ENCODE results near the gene CLEC16A. TPM values are rescaled to one million over a fixed set of nuclear protein-coding genes. Genes with fewer than 3 reads are reported as not detected.
A peak's percentile ranks its signal among the peaks of the same experiment; 100 is the strongest.

The CLEC16A gene
- total RNA-seq, 2 experiments from 2014 or later, result 18.4 to 20.1 TPM

GRCh38 chr16:11015076-11015475 is 70.7 kb downstream of the CLEC16A start:
- H3K27ac Mint-ChIP-seq, result no peak overlapping the region
- H3K9me3 Mint-ChIP-seq, result no peaks in the 10 kb centered on the region
- no peaks in the 10 kb centered on the region for H3K4me1 Mint-ChIP-seq (ENCODE audit: low read depth)
- DNase-seq, result no peak
- no peak overlapping the region for H3K4me3 Mint-ChIP-seq
- CTCF ChIA-PET, result interaction anchor here (0.7 kb wide), 1 partner anchor 291 kb away, joined by 5 read pairs; no protein-coding TSS in a partner anchor
- peaks cover 7% of the 10 kb centered on the region for H3K36me3 Mint-ChIP-seq (ENCODE audit: low read depth)
- intact Hi-C loops (cut with micrococcal nuclease), result no loop called here
- H3K27me3 Mint-ChIP-seq (ENCODE audit: low read depth), result no peaks in the 10 kb centered on the region

DNA sequence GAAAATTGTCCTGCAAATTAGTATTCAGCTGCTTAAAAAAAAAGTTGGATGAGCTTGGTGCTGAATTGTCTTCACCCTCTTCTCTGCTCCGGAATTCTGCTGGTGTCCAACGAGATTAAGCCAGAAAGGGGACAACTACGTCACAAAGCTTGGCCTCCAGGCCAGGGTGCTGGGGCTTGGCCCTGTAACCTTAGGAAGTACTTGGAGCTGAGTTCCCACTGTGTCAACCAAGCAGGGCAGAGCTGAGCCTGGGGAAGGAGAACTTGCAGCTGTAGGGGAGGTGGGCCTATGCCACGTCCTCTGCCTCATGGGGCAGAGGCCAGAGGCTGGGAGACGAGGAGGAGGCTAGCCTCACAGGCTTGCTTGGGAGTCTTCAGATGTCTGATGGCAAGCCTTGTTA is 71.2 kb downstream of the CLEC16A start:
- no peak for DNase-seq
- no peaks in the 10 kb centered on the region for H3K27me3 Mint-ChIP-seq (ENCODE audit: low read depth)
- CTCF ChIA-PET, result no interaction called here
- peaks cover 8% of the 10 kb centered on the region for H3K36me3 Mint-ChIP-seq (ENCODE audit: low read depth)
- no peak overlapping the region for H3K27ac Mint-ChIP-seq
- no peaks in the 10 kb centered on the region for H3K9me3 Mint-ChIP-seq
- H3K4me1 Mint-ChIP-seq (ENCODE audit: low read depth), result no peaks in the 10 kb centered on the region
- intact Hi-C loops (cut with micrococcal nuclease), result no loop called here
- H3K4me3 Mint-ChIP-seq, result no peak overlapping the region

- Mint-ChIP-seq H3K9me3 (no peaks in the 10 kb centered on the region), H3K4me3 (no peak overlapping the region), H3K27me3 (ENCODE audit: low read depth) (no peaks in the 10 kb centered on the region), H3K4me1 (ENCODE audit: low read depth) (no peaks in the 10 kb centered on the region), H3K27ac (no peak overlapping the region), H3K36me3 (ENCODE audit: low read depth) (peaks cover 13% of the 10 kb centered on the region)
- intact Hi-C loops (cut with micrococcal nuclease), result no loop called here
- no peak for DNase-seq
- CTCF ChIA-PET, result no interaction called here
Observed at GRCh38 chr16:11016524-11016988, 72.2 kb downstream of the CLEC16A start.

DNA sequence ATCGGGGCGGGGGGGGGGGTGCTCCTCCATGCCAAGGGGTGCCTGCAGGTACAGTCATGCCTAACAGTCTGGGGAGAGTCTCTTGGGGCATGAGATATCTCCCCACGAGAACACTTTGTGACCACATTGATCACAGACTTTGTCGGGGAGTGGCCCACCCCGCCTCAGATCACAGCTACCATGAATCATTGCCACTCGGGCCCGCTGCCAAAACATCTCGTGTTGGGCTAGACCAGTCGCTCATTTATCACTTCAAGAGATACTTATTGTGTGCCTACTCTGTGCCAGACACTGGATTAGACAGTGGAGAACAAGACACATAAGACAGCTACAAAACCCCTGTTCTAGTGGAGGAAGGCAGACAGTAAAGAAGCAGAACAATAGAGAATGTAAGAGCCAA is 72.6 kb downstream of the CLEC16A start:
- H3K36me3 Mint-ChIP-seq (ENCODE audit: low read depth), result peaks cover 17% of the 10 kb centered on the region
- no peaks in the 10 kb centered on the region for H3K27me3 Mint-ChIP-seq (ENCODE audit: low read depth)
- CTCF ChIA-PET, result no interaction called here
- H3K9me3 Mint-ChIP-seq, result no peaks in the 10 kb centered on the region
- DNase-seq, result peak; percentile 30
- intact Hi-C loops (cut with micrococcal nuclease), result no loop called here
- no peaks in the 10 kb centered on the region for H3K4me1 Mint-ChIP-seq (ENCODE audit: low read depth)
- no peak overlapping the region for H3K27ac Mint-ChIP-seq
- no peak overlapping the region for H3K4me3 Mint-ChIP-seq

- H3K36me3 Mint-ChIP-seq (ENCODE audit: low read depth), result peaks cover 17% of the 10 kb centered on the region
Observed at GRCh38 chr16:11017499-11017898, 73.1 kb downstream of the CLEC16A start.

DNA sequence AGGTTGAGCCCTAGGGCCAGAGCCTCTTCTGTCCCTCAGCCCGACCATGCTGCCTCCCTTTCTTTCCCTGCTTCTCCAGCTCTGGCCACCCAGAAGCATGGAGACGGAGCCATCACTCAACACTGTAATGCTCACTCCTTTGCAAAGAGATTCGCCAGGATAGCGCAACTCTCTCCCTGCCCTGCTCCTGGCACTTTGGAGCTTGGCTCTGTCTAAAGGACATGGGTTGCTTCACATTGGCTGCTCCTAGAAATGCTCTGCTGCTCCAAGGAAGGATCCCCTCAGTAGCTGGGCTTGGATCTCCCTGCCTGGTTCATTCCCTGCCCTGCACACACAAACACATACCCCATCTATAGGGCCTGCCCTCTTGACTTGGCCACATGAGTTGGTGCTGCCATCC is 76.0 kb downstream of the CLEC16A start:
- no peak for DNase-seq
- CTCF ChIA-PET, result no interaction called here
- H3K4me3 Mint-ChIP-seq, result no peak overlapping the region
- no peaks in the 10 kb centered on the region for H3K27me3 Mint-ChIP-seq (ENCODE audit: low read depth)
- intact Hi-C loops (cut with micrococcal nuclease), result no loop called here
- H3K9me3 Mint-ChIP-seq, result no peaks in the 10 kb centered on the region
- no peaks in the 10 kb centered on the region for H3K4me1 Mint-ChIP-seq (ENCODE audit: low read depth)
- peaks cover 36% of the 10 kb centered on the region for H3K36me3 Mint-ChIP-seq (ENCODE audit: low read depth)
- H3K27ac Mint-ChIP-seq, result no peak overlapping the region

More at GRCh38 chr16:11017499-11017898, 73.1 kb downstream of the CLEC16A start:
- H3K27me3 Mint-ChIP-seq (ENCODE audit: low read depth), result no peaks in the 10 kb centered on the region
- H3K4me1 Mint-ChIP-seq (ENCODE audit: low read depth), result no peaks in the 10 kb centered on the region
- intact Hi-C loops (cut with micrococcal nuclease), result no loop called here
- no peak overlapping the region for H3K4me3 Mint-ChIP-seq
- CTCF ChIA-PET, result interaction anchor here (1.5 kb wide), 1 partner anchor 46 kb away, joined by 3 read pairs; no protein-coding TSS in a partner anchor
- H3K27ac Mint-ChIP-seq, result no peak overlapping the region
- no peak for DNase-seq
- H3K9me3 Mint-ChIP-seq, result no peaks in the 10 kb centered on the region

GRCh38 chr16:11020792-11021551 is 76.6 kb downstream of the CLEC16A start:
- no peak for DNase-seq
- Mint-ChIP-seq H3K4me1 (ENCODE audit: low read depth) (no peaks in the 10 kb centered on the region), H3K27me3 (ENCODE audit: low read depth) (no peaks in the 10 kb centered on the region), H3K9me3 (peaks cover 3% of the 10 kb centered on the region), H3K27ac (no peak overlapping the region), H3K36me3 (ENCODE audit: low read depth) (peaks cover 42% of the 10 kb centered on the region), H3K4me3 (no peak overlapping the region)
- intact Hi-C loops (cut with micrococcal nuclease), result no loop called here
- CTCF ChIA-PET, result no interaction called here

DNA sequence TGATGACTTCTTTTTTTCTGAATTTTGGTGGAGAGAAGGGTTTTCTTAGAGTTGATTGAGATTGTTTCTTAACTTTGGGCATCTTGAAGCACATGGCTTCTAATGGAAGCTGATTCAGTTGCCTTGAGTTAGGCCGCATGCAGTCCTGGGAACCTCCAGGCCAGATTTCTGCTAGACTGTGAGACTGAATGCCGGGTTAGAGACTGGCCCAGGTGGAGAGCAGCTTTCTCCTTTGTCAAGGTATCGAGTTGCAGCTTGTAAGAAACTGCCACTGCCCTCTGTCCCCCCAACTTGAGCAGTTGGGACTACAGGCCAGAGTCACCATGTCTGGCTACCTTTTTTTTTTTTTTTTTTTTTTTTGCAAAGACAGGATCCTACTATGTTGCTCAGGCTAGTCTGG is 77.6 kb downstream of the CLEC16A start:
- Mint-ChIP-seq H3K27me3 (ENCODE audit: low read depth) (no peaks in the 10 kb centered on the region), H3K36me3 (ENCODE audit: low read depth) (peaks cover 52% of the 10 kb centered on the region), H3K27ac (no peak overlapping the region), H3K4me1 (ENCODE audit: low read depth) (no peaks in the 10 kb centered on the region), H3K9me3 (peaks cover 7% of the 10 kb centered on the region), H3K4me3 (no peak overlapping the region)
- intact Hi-C loops (cut with micrococcal nuclease), result no loop called here
- no peak for DNase-seq
- CTCF ChIA-PET, result no interaction called here

DNA sequence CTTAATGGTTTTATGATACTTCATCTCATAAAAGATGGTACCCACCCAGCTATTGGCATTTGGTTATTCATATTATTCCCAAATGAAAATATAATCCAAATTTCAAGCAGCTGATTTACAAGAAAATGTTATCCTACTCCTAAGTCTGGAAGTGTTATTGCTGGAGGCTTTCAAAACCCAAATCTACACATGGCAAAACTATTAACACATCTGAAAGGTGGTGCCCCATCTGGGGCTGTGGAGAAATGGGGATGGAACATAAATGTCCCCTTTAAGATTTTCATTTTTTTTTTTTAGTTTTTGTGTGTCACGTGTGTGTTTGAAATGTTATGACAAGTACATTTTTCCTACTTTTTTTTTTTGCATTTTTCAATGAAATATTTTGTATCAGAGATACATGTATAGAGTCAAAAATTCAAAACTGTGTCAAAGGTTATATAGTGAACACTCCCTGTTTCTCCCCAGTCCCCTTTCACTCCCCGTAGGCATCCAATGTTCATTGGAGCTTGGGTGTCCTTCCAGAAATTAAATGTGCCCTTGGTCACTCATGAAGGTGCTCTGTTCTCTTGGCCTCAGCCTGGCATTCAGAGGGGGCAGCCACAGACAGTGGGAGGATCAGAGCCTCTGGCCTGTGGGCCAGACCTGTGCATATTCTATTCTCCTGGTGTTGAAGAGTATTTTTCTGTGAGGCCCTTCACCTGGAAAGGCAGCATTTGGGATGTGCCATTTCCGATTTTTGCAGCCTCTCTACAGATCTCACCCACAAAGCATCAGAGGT is 79.1 kb downstream of the CLEC16A start:
- Mint-ChIP-seq H3K4me3 (no peak overlapping the region), H3K4me1 (ENCODE audit: low read depth) (no peaks in the 10 kb centered on the region), H3K27me3 (ENCODE audit: low read depth) (no peaks in the 10 kb centered on the region), H3K36me3 (ENCODE audit: low read depth) (peaks cover 66% of the 10 kb centered on the region), H3K27ac (no peak overlapping the region), H3K9me3 (peaks cover 9% of the 10 kb centered on the region)
- CTCF ChIA-PET, result no interaction called here
- intact Hi-C loops (cut with micrococcal nuclease), result no loop called here
- no peak for DNase-seq

DNA sequence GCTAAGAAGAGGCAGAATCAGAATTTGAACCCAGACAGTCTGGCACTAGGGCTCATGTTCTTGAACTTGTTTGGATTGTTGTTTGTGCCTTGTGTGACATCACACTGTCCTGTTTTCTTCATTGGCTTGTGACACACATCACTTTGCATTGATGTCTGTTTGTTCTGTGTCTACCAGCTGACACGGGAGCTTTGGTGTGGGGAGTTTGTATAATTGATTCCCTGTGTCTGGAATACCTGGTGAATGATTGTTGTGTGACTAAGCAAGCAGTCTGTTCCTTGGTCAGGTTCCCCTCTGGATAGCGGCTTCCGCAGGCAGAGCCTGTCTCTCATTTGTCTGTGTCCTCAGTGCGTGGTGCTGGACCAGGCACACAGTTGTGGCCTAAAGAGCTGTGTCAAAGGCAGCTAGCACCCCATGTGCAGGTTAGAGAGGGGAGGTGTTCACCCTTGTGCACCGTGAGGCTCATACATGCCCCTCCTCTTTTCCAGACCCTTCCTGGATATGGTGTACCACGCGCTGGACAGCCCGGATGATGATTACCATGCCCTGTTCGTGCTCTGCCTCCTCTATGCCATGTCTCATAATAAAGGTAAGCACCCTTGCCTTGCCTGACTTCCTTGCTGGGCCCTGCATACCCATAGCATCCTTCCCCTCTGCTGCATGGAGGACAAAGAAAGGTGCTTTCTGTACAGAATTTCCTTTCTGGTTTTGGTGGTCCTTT is 80.1 kb downstream of the CLEC16A start:
- DNase-seq, result no peak
- peaks cover 11% of the 10 kb centered on the region for H3K9me3 Mint-ChIP-seq
- peaks cover 74% of the 10 kb centered on the region for H3K36me3 Mint-ChIP-seq (ENCODE audit: low read depth)
- no peak overlapping the region for H3K4me3 Mint-ChIP-seq
- intact Hi-C loops (cut with micrococcal nuclease), result no loop called here
- H3K27me3 Mint-ChIP-seq (ENCODE audit: low read depth), result no peaks in the 10 kb centered on the region
- CTCF ChIA-PET, result no interaction called here
- H3K27ac Mint-ChIP-seq, result no peak overlapping the region
- no peaks in the 10 kb centered on the region for H3K4me1 Mint-ChIP-seq (ENCODE audit: low read depth)

DNA sequence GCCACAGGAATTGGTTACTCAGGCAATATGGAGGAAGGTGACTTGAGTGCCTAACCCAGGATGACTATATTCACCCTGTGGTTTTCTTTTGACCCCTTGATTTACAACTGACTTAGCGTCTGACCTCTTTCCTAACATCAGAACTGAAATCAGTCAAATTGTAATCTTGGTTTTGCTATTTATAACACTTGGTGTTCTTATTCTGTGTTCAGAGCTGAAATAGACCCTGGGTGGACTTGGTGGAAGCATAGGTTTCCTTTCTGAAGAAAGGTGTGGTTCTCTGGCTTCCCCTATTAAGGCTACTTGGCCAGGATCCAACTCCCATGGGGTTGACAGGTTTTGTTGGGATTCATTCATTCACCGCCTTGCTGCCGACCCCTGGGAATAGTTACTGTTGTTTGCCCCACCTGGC is 80.8 kb downstream of the CLEC16A start:
- Mint-ChIP-seq H3K27me3 (ENCODE audit: low read depth) (no peaks in the 10 kb centered on the region), H3K27ac (no peak overlapping the region), H3K4me3 (no peak overlapping the region), H3K4me1 (ENCODE audit: low read depth) (no peaks in the 10 kb centered on the region), H3K9me3 (peaks cover 11% of the 10 kb centered on the region), H3K36me3 (ENCODE audit: low read depth) (peaks cover 79% of the 10 kb centered on the region)
- intact Hi-C loops (cut with micrococcal nuclease), result no loop called here
- DNase-seq, result no peak
- CTCF ChIA-PET, result no interaction called here

DNA sequence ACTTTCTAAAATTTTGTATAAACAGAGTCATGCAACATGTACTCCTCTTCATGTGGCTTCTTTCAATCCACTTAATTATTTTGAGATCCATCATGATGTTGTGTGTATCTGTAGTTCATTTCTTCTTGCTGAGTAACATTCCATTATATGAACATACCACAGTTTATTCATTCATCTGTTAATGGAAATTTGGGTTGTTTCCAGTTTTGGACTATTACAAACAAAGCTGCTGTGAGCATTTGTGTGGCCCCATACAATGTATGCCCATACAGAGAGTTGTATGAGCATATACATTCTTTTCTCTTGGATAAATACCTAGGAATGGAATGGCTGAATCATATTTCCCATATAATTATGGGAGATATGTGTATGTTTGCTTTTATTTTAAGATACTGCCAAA is 85.6 kb downstream of the CLEC16A start:
- Mint-ChIP-seq H3K27me3 (ENCODE audit: low read depth) (no peaks in the 10 kb centered on the region), H3K4me1 (ENCODE audit: low read depth) (no peaks in the 10 kb centered on the region), H3K27ac (no peak overlapping the region), H3K36me3 (ENCODE audit: low read depth) (peaks cover 59% of the 10 kb centered on the region), H3K4me3 (no peak overlapping the region), H3K9me3 (peaks cover 11% of the 10 kb centered on the region)
- CTCF ChIA-PET, result no interaction called here
- intact Hi-C loops (cut with micrococcal nuclease), result no loop called here
- DNase-seq, result no peak
